ENCODE data around the gene PLAU.

Gene PLAU

GRCh38 chr10:73902351-73902750, 8.6 kb upstream of the PLAU start:
- no peaks in the 10 kb centered on the region for H3K36me3 ChIP-seq (ENCODE audit: insufficient read depth)
- no peaks in the 10 kb centered on the region for H4K20me1 ChIP-seq (ENCODE audit: insufficient read depth)
- H3K79me2 ChIP-seq (ENCODE audit: insufficient read depth, low read depth): no peaks in the 10 kb centered on the region
- no peak overlapping the region for H3K4me2 ChIP-seq
- no peak overlapping the region for H2AFZ ChIP-seq (ENCODE audit: low read depth)
- H3K27me3 ChIP-seq (ENCODE audit: insufficient read depth, low read depth): no peaks in the 10 kb centered on the region
- H3K9ac ChIP-seq: no peak overlapping the region
- TF ChIP-seq CTCF (conservative IDR thresholded peaks at IDR 0.05; ENCODE audit: low read depth, low read length): no peak
- no peak overlapping the region for H3K4me3 ChIP-seq (IDR thresholded peaks at IDR 0.05; ENCODE audit: insufficient read depth, low read depth, low read length)
- no peak overlapping the region for H3K27ac ChIP-seq
- H3K4me1 ChIP-seq (ENCODE audit: low read depth, poor library complexity, severe bottlenecking): no peaks in the 10 kb centered on the region

- H3K4me1 ChIP-seq (ENCODE audit: low read depth, poor library complexity, severe bottlenecking): no peaks in the 10 kb centered on the region
- no peak overlapping the region for H3K9ac ChIP-seq
- no peaks in the 10 kb centered on the region for H3K79me2 ChIP-seq (ENCODE audit: insufficient read depth, low read depth)
These were observed 5.5 kb upstream of the PLAU start for GRCh38 chr10:73905256-73906020.

GRCh38 chr10:73906524-73907447, 4.1 kb upstream of the PLAU start:
- Histone ChIP-seq H3K4me2 (no peak overlapping the region), H3K27me3 (ENCODE audit: insufficient read depth, low read depth) (peaks cover 5% of the 10 kb centered on the region), H3K27ac (no peak overlapping the region), H4K20me1 (ENCODE audit: insufficient read depth) (no peaks in the 10 kb centered on the region), H3K79me2 (ENCODE audit: insufficient read depth, low read depth) (no peaks in the 10 kb centered on the region), H3K4me3 (IDR thresholded peaks at IDR 0.05; ENCODE audit: insufficient read depth, low read depth, low read length) (no peak overlapping the region), H3K9ac (no peak overlapping the region), H3K4me1 (ENCODE audit: low read depth, poor library complexity, severe bottlenecking) (no peaks in the 10 kb centered on the region), H3K36me3 (ENCODE audit: insufficient read depth) (no peaks in the 10 kb centered on the region), H2AFZ (ENCODE audit: low read depth) (no peak overlapping the region)
- TF ChIP-seq CTCF (conservative IDR thresholded peaks at IDR 0.05; ENCODE audit: low read depth, low read length): no peak

More at GRCh38 chr10:73905256-73906020, 5.5 kb upstream of the PLAU start:
- no peak for TF ChIP-seq CTCF (conservative IDR thresholded peaks at IDR 0.05; ENCODE audit: low read depth, low read length)
- H3K4me3 ChIP-seq (IDR thresholded peaks at IDR 0.05; ENCODE audit: insufficient read depth, low read depth, low read length): no peak overlapping the region
- H4K20me1 ChIP-seq (ENCODE audit: insufficient read depth): no peaks in the 10 kb centered on the region
- H3K36me3 ChIP-seq (ENCODE audit: insufficient read depth): no peaks in the 10 kb centered on the region
- no peaks in the 10 kb centered on the region; the same call in 1 of the 2 replicates for H3K27me3 ChIP-seq (ENCODE audit: insufficient read depth, low read depth)
- no peak overlapping the region for H3K4me2 ChIP-seq
- H3K27ac ChIP-seq: no peak overlapping the region
- H2AFZ ChIP-seq (ENCODE audit: low read depth): no peak overlapping the region

GRCh38 chr10:73907841-73908517, 3.0 kb upstream of the PLAU start:
- Histone ChIP-seq H3K4me1 (ENCODE audit: low read depth, poor library complexity, severe bottlenecking) (no peaks in the 10 kb centered on the region), H3K4me2 (no peak overlapping the region), H2AFZ (ENCODE audit: low read depth) (no peak overlapping the region), H3K79me2 (ENCODE audit: insufficient read depth, low read depth) (no peaks in the 10 kb centered on the region), H3K36me3 (ENCODE audit: insufficient read depth) (no peaks in the 10 kb centered on the region), H3K27ac (no peak overlapping the region), H4K20me1 (ENCODE audit: insufficient read depth) (no peaks in the 10 kb centered on the region), H3K4me3 (IDR thresholded peaks at IDR 0.05; ENCODE audit: insufficient read depth, low read depth, low read length) (no peak overlapping the region), H3K27me3 (ENCODE audit: insufficient read depth, low read depth) (peaks cover 6% of the 10 kb centered on the region), H3K9ac (no peak overlapping the region)
- TF ChIP-seq CTCF (conservative IDR thresholded peaks at IDR 0.05; ENCODE audit: low read depth, low read length): no peak
